HG02884 (cell line): ENCODE measurements around the gene NTF3.

Experiments used
- ATAC-seq: cut with Tn5 transposase; IDR thresholded peaks from one replicate; pipeline ENCODE4 v1.9.1; 2021; ENCODE audit warnings: mild to moderate bottlenecking, moderate library complexity; ENCODE audit not compliant: unreplicated experiment

The NTF3 gene

DNA sequence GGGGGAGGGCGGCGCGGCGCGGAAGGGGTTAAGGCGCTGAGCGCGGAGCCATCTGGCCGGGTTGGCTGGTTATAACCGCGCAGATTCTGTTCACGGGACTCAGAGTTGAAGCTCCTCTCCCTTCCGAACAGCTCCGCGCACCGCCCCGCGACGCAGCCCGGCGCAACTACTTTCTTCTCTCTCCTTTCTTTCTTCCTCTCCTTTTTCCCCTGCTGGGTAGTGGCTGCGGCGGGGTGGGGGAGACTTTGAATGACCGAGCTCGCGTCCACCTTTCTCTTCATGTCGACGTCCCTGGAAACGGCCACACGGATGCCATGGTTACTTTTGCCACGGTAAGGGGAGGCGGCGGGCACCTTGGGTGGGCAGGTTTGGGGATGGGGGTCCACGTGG is at the start of gene NTF3:
Gene NTF3 (plus strand): TSS at position 98 of the 390 bp plus-strand sequence. CDS start 217 bp downstream, at position 315.
- no peak for ATAC-seq

DNA sequence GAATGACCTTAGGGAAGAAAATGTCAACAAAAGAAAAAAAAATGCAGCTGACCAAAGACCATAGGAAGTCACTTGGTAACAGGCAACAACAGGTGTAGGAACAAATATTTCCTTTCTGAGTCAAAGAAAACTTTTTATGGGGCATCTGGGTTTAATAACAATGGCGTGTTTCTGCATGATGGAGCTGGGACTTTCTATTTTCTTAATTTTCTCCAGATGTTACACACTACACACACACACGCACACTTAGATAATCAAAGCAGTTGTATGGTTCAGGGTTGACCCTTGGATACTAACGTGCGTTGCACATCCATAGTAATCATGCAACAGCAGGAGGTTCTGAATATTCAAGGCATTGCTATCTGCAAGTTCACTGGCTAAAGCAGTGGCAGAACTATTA is 47.9 kb upstream of the NTF3 start:
- no peak for ATAC-seq

GRCh38 chr12:5388581-5389535 is 43.0 kb upstream of the NTF3 start:
- no peak for ATAC-seq

- ATAC-seq = no peak
These were observed 41.6 kb upstream of the NTF3 start for GRCh38 chr12:5390174-5390799.

GRCh38 chr12:5391653-5392052 is 40.3 kb upstream of the NTF3 start:
- no peak for ATAC-seq

GRCh38 chr12:5392961-5393360 is 38.9 kb upstream of the NTF3 start:
- no peak for ATAC-seq

- ATAC-seq = no peak
These were observed 36.3 kb upstream of the NTF3 start for GRCh38 chr12:5395443-5396271.

- ATAC-seq = no peak
These were observed 35.4 kb upstream of the NTF3 start for GRCh38 chr12:5396541-5396940.

DNA sequence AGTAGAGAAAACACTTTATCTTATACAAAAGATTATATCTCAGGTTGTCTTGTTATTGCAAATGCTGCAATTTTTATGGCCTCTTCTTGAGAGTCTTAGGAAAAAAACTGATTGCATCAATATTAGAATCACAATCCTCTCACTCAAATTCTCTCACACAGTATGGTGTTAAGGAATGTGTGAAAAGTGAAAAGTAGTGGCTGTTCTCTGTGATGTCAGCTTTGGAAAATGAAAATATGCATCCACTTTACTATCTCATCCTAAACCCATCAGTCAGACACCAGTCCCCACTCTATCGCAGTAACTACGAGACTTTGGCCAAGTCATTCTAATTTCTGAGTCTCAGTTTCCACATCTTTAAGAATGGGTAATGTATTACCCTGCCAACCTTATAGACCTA is 32.6 kb upstream of the NTF3 start:
- no peak for ATAC-seq

- no peak for ATAC-seq
These were observed 29.6 kb upstream of the NTF3 start for GRCh38 chr12:5402009-5402935.

- no peak for ATAC-seq
These were observed 28.5 kb upstream of the NTF3 start for GRCh38 chr12:5403411-5403810.

DNA sequence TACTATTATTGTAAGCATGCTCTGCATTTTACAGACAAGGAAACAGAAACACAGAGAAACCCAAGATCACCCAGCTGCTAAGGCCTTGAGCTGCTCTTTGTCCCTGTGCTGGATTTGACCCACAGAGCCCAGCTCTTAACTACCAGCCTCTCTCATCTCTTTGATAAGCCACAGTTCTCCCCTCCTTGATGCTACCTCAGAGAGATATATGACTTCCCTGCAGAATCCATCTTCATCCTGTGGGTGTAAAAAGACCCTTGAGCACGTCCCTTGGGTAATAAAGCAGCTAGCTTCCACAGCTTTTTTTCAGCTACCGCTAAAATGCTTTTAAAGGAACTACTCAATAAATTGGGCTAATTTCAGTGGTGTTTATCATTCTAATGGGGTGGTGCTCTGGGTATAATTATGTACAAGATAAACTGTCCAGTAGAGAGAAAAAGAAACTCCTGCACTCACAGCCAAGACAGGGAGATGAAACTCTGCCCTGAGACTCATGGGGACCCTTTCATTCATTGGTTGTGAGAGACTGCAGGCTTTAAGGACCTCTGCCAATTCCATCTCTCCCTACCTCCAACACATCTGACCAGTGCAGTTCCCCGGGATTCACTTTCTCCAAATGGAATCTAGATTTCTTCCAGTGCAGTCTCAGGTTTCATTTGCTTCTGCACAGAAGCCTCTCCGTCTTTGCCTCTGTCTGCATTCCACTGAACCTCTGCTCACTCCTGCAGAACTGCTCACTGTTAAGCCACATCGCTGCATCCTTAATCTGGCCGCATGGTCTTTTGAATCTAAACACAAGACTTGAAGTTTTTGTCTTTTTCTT is 24.7 kb upstream of the NTF3 start:
- ATAC-seq = no peak

- ATAC-seq = no peak
These were observed 22.3 kb upstream of the NTF3 start for GRCh38 chr12:5409619-5410018.

- ATAC-seq = no peak
These were observed 15.3 kb upstream of the NTF3 start for GRCh38 chr12:5416571-5416970.

DNA sequence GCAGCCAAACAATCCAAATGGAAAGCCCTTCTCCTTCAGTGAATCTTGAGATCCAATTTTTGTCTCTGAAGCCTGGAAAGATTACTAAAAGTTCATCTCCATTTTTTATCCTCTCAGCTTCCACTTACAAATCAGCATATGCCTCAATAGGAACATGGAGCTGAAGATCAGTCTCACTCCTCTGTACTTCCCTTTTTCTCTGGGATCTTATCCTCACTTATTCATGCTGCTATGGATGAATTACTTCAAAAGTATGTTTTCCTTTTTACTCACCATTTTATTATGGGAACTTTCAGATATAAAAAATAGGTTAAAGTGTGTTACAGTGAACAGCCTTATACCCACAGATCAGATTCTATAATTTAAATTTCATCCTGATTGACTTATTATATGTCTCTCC is 14.4 kb upstream of the NTF3 start:
- no peak for ATAC-seq

DNA sequence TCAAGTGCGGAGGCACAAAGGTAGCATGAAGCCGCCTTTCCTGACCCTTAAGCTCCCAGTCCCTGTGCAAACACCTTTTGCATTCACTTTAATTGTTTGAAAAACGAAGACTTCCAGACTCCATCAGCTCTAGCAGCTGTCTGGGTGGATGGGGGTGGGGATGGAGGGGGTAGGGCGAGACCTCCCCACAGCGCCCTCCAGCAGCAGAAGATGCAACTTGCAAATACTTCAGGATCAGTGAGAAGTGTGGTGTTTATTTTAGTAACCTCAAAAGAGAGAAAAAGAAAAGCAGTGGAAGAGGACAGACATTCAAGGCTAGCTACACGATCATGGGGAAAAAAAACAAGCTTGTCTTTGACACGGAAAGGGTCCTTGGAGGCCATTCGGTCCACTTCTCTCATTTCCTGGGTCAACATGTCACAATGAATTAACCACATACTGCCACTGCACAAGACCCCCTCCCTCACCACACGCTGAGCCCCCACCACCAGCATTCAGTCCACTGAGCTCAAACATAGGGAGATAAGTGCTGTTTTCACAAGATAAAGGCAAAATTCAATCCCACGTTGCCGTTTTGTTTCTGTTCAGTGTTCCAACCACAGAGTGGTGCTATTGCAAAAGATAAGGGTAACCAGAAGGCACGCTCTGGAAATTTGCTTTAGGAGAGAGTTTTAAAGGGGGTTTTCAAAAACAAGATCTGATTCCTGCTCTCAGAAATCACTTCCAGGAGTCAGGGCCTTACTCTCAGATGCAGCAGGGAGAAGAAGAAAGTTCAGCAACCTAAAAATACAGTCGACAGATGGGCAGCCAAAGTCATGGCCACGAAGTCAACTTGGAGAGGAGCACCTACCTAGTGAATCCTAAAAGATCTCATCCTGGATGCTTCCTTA is 3.3 kb upstream of the NTF3 start:
- no peak for ATAC-seq

DNA sequence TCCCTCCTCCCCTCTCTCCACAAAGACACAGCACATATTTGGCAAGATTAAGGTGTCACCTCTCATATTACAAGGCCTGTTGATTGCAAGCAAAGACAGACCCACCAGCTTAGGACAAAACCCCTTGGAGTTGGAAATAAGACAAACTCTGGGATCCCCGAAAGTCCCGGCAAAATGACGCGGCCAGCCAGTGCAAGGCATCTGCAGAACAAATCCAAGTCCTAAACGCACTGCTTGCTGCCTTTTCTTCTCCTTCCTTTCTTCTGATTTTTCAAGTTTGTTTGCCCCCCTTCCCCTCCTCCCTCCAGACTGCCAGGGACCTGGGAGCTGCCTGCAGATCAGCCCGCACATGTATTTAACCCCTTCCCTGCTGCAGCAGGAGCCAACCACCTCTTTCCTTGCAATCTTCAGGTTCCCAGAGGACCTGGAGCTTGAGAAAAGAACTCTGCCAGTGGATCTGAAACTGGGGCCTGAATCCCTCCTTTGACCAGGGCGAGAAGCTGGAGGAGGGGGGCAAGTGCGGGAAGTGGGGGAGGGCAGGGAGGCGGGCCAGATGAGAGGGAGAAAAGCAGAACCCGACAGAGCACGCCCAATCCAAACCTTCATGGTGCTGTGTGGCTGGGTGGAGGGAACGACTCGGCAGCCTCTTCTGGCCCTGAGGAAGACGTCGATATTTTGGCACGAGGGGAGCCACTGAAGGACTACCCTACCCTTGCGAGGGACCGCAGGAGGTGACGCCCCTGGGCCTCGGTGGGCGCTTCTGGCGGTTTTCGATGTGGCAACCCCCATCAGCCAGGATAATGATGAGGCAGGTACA is 2.0 kb upstream of the NTF3 start:
- ATAC-seq = no peak
